IPS DF 6.9 (cell line): ENCODE measurements around the gene NAT16.
"Not testable (repeated sequence)": the region's sequence is repeated elsewhere in the genome, so short reads cannot be mapped to it uniquely, and the experiment has no call there.

ENCODE experiments used
- DNase-seq: peaks from one replicate; pipeline ENCODE4 v3.0.0-alpha.2; 2013; ENCODE audit warnings: low read depth, low spot score
- H3K27ac ChIP-seq: one replicate; pipeline ENCODE4 v1.5.1; 2013; ENCODE audit warnings: low read length, control low read depth
- H3K27me3 ChIP-seq: 2 replicates; pipeline ENCODE4 v1.6.1; 2013; ENCODE audit warnings: mild to moderate bottlenecking, low read length; ENCODE audit not compliant: control insufficient read depth, insufficient read depth
- H3K36me3 ChIP-seq: 2 replicates; pipeline ENCODE4 v1.6.1; 2013; ENCODE audit warnings: low read length; ENCODE audit not compliant: control insufficient read depth, insufficient read depth
- H3K4me1 ChIP-seq: 2 replicates; pipeline ENCODE4 v1.6.1; 2013; ENCODE audit warnings: low read length; ENCODE audit not compliant: control insufficient read depth, insufficient read depth
- H3K4me3 ChIP-seq: 2 replicates; pipeline ENCODE4 v1.5.1; 2013; ENCODE audit warnings: mild to moderate bottlenecking, low read length
- H3K9me3 ChIP-seq: 2 replicates; pipeline ENCODE4 v1.6.1; 2013; ENCODE audit warnings: low read length, inconsistent platforms; ENCODE audit not compliant: control insufficient read depth, insufficient read depth
- WGBS: extraction: QIAGEN DNeasy Blood & Tissue Kit; methylation state at CpG from one replicate; pipeline ENCODE4 v1.1.7; 2013; ENCODE audit warnings: mixed read lengths, missing lambda C conversion rate; ENCODE audit not compliant: insufficient read length, insufficient coverage; 5-methylcytosine and 5-hydroxymethylcytosine counted together

Gene NAT16

DNA sequence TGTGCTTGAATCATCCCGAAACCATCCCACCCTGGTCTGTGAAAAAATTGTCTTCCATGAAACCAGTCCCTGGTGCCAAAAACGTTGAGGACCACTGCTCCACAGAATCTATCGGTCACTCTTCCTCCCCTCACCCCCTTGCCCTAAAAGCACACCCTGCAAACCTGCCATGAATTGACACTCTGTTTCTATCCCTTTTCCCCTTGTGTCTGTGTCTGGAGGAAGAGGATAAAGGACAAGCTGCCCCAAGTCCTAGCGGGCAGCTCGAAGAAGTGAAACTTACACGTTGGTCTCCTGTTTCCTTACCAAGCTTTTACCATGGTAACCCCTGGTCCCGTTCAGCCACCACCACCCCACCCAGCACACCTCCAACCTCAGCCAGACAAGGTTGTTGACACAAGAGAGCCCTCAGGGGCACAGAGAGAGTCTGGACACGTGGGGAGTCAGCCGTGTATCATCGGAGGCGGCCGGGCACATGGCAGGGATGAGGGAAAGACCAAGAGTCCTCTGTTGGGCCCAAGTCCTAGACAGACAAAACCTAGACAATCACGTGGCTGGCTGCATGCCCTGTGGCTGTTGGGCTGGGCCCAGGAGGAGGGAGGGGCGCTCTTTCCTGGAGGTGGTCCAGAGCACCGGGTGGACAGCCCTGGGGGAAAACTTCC is 54.0 kb downstream of the NAT16 start:
- DNase-seq: no peak
- Histone ChIP-seq H3K4me1 (peaks cover 7% of the 10 kb centered on the region), H3K27ac (no peak overlapping the region)

DNA sequence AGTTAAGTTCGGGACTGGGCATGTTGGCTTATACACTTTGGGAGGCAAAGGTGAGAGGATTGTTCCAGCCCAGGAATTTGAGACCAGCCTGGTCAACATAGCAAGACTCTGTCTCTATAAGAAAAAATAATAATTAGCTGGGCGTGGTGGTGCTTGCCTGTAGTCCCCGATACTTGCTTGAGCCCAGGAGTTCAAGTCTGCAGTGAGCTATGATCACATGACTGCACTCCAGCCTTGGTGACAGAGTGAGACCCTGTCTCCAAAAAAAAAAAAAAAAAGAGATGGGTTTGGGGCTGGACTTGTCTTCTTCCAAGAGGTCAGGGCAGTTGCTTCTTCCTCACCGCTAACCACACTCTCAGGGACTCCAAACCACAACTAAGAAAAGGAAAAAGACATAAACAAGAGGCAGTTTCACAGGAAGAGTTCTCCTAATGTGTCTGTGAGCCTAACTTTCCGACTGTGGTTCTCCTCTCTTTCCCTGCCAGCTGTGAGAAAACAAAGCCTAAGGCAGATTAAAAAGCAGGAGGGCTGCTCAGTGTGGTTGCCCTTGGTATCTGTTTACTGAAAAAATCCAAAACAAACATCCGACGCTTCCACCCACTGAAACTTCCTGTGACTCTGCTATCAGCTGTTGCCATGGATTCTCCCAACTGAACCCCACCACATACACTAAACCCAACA is 55.6 kb downstream of the NAT16 start:
- Histone ChIP-seq H3K4me3 (no peak overlapping the region), H3K36me3 (no peaks in the 10 kb centered on the region), H3K27ac (no peak overlapping the region), H3K4me1 (peaks cover 9% of the 10 kb centered on the region), H3K9me3 (no peaks in the 10 kb centered on the region), H3K27me3 (no peaks in the 10 kb centered on the region)
- no CpG with 5 or more reads among the region's 7 CpGs for WGBS
- DNase-seq: no peak

More for the DNA sequence above, 54.0 kb downstream of the NAT16 start:
- H3K4me3 ChIP-seq: no peak overlapping the region
- no CpG with 5 or more reads among the region's 15 CpGs for WGBS
- H3K27me3 ChIP-seq: no peaks in the 10 kb centered on the region
- H3K9me3 ChIP-seq: no peaks in the 10 kb centered on the region
- no peaks in the 10 kb centered on the region for H3K36me3 ChIP-seq

DNA sequence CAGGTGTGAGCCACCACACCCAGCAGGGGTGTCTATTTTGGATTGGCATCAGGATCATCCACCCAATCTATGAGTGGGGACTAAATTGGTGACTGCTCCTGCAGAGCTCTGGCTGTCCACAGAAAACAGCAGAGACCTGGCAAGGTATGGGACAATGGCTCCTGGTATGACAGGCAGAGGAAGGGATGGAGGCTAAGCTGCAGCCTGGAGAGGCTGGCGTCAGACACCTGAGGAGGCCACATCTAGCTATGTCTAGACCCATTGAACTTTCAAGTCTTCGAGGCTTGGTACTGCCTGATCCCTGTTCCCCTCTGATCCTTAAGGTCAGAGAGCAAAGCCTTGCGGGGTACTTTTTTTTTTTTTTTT is 56.4 kb downstream of the NAT16 start:
- Histone ChIP-seq H3K4me1 (peaks cover 9% of the 10 kb centered on the region), H3K9me3 (no peaks in the 10 kb centered on the region), H3K4me3 (no peak overlapping the region), H3K36me3 (no peaks in the 10 kb centered on the region), H3K27me3 (no peaks in the 10 kb centered on the region), H3K27ac (no peak overlapping the region)
- DNase-seq: no peak
- no CpG with 5 or more reads among the region's 3 CpGs for WGBS

DNA sequence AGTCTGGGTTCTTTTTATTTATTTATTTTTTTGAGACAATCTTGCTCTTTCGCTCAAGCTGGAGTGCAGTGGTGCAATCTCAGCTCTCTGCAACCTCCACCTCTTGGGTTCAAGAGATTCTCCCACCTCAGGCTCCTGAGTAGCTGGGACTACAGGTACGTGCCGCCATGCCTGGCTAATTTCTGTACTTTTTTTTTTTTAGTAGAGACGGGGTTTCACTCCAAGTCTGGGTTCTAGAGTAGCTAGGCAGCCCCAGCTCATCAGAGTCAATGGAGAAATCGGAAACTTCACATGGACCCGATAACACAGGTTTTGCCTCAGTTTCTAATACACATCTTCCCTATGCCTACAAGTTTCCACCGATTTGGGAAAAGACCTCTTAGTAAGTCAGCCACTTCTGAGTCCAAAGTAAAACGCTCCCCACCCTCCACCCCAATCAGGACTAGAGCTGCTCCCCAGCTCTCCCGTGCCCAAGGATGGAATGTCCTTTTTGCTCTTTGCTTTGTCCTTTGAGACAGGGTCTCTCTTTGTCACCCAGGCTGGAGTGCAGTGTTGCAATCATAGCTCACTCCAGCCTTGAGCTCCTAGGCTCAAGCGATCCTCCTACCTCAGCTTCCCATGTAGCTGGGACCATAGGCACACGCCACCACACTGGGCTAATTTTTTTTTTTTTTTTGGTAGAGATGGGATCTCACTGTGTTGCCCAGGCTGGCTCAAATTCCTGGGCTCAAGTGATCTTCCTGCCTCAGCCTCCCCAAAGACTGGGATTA is 57.0 kb downstream of the NAT16 start:
- no CpG with 5 or more reads among the region's 11 CpGs for WGBS
- Histone ChIP-seq H3K9me3 (no peaks in the 10 kb centered on the region), H3K4me1 (peaks cover 7% of the 10 kb centered on the region; the same call in 1 of the 2 replicates), H3K36me3 (no peaks in the 10 kb centered on the region), H3K4me3 (no peak overlapping the region), H3K27ac (no peak overlapping the region), H3K27me3 (no peaks in the 10 kb centered on the region)
- DNase-seq: no peak

DNA sequence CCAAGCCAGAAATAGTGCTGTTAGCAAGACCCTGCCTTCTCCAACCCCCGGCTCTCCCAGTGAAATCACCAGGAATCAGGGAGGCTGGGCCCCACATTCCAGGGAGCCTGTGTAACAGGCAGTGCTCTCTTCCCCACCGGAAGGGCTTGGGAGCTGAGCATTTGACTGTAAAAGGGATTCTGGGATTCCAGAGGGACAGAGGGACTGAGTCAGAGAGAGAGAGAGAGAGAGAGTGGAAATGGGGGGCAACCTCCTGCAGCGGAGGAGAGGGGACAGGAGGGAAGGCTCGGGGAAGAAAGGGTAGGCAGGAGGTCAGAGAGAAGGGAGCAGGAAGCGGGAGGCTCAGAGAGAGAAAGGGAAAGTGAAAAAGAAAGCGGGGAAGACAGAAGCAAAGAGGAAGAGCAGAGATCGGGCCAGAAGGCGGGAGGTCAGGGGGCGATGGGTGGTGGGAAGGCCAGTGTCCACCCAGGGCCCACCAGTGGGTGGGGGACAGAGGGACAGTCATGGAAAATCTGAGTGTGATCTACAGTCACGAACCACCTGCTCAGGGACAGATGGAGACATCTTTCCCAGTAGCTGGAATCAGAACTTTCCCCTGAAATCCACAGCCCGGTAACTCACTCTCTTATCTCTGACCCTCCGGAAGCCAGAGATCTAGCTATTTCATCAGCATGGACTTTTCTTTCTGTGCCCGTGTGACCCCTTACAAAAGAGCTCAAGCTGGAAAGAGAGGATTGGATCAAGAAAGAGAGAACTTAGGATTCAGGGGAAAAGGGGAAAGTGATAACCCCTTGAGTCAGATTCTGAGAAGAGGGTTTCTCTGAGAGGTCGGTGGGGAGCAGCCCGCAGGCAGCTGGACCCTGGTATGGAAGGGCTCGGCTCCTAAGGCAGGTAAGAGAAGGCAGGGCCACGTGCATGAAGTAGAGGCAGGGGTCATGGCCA is 57.8 kb downstream of the NAT16 start:
- WGBS: no CpG with 5 or more reads among the region's 17 CpGs
- no peak overlapping the region for H3K27ac ChIP-seq
- H3K4me3 ChIP-seq: no peak overlapping the region
- no peaks in the 10 kb centered on the region for H3K36me3 ChIP-seq
- H3K9me3 ChIP-seq: no peaks in the 10 kb centered on the region
- no peaks in the 10 kb centered on the region for H3K27me3 ChIP-seq
- peaks cover 7% of the 10 kb centered on the region; the same call in 1 of the 2 replicates for H3K4me1 ChIP-seq
- DNase-seq: no peak

DNA sequence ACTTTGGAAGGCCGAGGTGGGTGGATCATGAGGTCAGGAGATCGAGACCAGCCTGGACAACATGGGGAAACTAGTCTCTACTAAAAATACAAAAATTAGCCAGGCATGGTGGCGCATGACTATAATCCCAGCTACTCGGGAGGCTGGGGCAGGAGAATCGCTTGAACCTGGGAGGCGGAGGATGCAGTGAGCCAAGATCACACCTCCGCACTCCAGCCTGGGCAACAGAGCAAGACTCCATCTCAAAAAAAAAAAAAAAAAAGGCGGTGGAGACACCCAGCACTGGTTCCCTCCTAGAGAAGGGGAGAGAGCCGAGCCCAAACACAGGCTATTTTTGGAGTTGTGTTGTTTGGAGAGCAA is 58.5 kb downstream of the NAT16 start:
- H3K36me3 ChIP-seq, H3K4me3 ChIP-seq, H3K27me3 ChIP-seq, H3K9me3 ChIP-seq, H3K4me1 ChIP-seq, DNase-seq, H3K27ac ChIP-seq: not testable (repeated sequence)
- WGBS: no CpG with 5 or more reads among the region's 9 CpGs
